Activated CD4-positive, alpha-beta T cell treated with anti-CD3 and anti-CD28 coated beads, Interleukin-2, amount 10 ng/mL, durations not matched to agents 7 days and 5 days (primary cell): ENCODE data around the gene CABP4. TPM values are rescaled to one million over a fixed set of nuclear protein-coding genes. Genes with fewer than 3 reads are reported as not detected.

Experiments
- CTCF ChIA-PET: fragments of 350-600 bp; sonication (Branson Sonifier 250); formaldehyde crosslinking; loops from one replicate; lab custom pipeline; 2021; ENCODE audit warnings: antibody characterized with exemption; lab: Charles Lee
- POLR2A ChIA-PET: fragments of 350-600 bp; sonication (Branson Sonifier 250); formaldehyde crosslinking; loops from one replicate; lab custom pipeline; 2021; ENCODE audit warnings: antibody characterized with exemption; lab: Charles Lee
- DNase-seq: peaks from one replicate; pipeline ENCODE4 v3.0.0-alpha.2; 2020
- H3K27ac Mint-ChIP-seq: one replicate; pipeline ENCODE4 v1.8.0; 2021; ENCODE audit warnings: mild to moderate bottlenecking, moderate library complexity, mixed read lengths
- H3K27me3 Mint-ChIP-seq: one replicate; pipeline ENCODE4 v1.8.0; 2021; ENCODE audit warnings: mixed read lengths
- H3K36me3 Mint-ChIP-seq: one replicate; pipeline ENCODE4 v1.8.0; 2021; ENCODE audit warnings: low read depth, mixed read lengths
- H3K4me1 Mint-ChIP-seq: one replicate; pipeline ENCODE4 v1.8.0; 2021; ENCODE audit warnings: mixed read lengths
- H3K4me3 Mint-ChIP-seq: one replicate; pipeline ENCODE4 v1.8.0; 2021; ENCODE audit warnings: mild to moderate bottlenecking, moderate library complexity, mixed read lengths
- H3K9me3 Mint-ChIP-seq: one replicate; pipeline ENCODE4 v1.8.0; 2021; ENCODE audit warnings: mixed read lengths
- total RNA-seq, 2 experiments: library from RNA; stranded (reverse); gene quantifications; one replicate each; pipeline ENCODE4 v1.2.3, GENCODE V29; 2021

Gene CABP4
- total RNA-seq, 2 experiments from 2014 or later = 1.3 to 2.6 TPM

DNA sequence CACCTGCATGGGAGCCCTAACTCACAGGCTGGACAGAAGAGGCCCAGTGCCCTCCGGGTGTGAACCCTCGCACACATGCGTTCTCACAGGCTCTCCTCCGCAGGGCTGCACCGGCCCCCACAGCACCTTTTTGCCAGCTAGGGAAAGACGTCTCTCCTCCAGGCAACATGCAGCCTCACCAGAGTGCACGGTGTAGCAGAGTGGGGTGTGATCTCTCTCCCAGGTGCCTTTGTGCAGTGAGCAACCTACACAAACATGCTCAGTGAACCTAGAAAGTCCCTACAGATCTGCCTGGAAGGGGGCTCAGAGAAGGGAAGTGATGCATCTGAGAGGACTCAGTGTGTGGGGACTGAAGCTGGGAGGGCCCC lies 43.4 kb upstream of the CABP4 start:
- H3K36me3 Mint-ChIP-seq = peaks cover 40% of the 10 kb centered on the region
- CTCF ChIA-PET = interaction anchor here (0.6 to 4.0 kb wide), 6 partner anchors 8 to 69 kb away, joined by 3 to 27 read pairs (median 4); partner anchors contain the start of genes PPP1CA and TBC1D10C

DNA sequence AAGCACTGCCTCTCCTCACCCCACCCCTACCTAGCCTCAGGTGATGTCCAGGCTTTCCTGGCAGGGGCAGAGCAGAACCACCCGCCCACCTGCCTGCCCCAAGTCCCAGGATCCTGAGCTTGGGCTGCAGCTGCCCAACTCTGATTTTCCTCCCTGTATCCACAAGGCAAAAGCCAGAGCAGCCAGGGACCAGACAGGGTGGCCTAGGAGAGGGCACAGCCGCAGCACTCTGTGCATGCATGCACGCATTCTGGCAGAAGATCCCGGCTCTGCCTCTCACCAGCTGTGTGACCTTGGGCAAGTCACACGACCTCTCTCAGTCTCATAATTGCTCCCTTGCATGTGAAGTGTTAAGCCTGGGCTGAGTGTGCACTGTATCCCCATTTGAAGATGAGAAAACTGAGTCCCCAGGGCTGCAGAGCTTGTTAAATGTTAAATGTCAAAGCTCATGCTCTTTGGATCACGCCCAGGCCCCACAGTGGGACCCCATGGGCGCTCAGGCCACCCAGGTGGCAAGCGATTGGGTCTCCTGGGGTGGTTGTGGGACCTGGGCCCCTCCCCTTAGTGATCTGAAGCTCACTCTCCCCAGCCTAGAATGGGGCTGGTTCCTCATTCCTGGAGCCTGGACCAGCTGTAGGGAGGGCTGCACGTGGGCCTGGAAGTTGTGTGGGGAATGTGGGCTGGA lies 42.5 kb upstream of the CABP4 start:
- Mint-ChIP-seq H3K27ac (peak overlapping the region; percentile 76), H3K27me3 (peaks cover 1% of the 10 kb centered on the region), H3K4me3 (no peak overlapping the region), H3K36me3 (peaks cover 34% of the 10 kb centered on the region), H3K4me1 (peaks cover 74% of the 10 kb centered on the region), H3K9me3 (no peaks in the 10 kb centered on the region)
- DNase-seq = no peak
- ChIA-PET POLR2A (no interaction called here), CTCF (interaction anchor here (0.8 to 4.0 kb wide), 5 partner anchors 9 to 61 kb away, joined by 3 to 27 read pairs (median 5); partner anchors contain the start of genes PPP1CA and TBC1D10C)

More for the DNA sequence above, 43.4 kb upstream of the CABP4 start:
- Mint-ChIP-seq H3K27ac (peak overlapping the region; percentile 6), H3K27me3 (peaks cover 1% of the 10 kb centered on the region), H3K4me1 (peaks cover 78% of the 10 kb centered on the region), H3K9me3 (no peaks in the 10 kb centered on the region), H3K4me3 (no peak overlapping the region)
- DNase-seq = no peak
- POLR2A ChIA-PET = interaction anchor here (1.2 kb wide), 1 partner anchor 8 kb away, joined by 5 read pairs; no protein-coding TSS in a partner anchor

DNA sequence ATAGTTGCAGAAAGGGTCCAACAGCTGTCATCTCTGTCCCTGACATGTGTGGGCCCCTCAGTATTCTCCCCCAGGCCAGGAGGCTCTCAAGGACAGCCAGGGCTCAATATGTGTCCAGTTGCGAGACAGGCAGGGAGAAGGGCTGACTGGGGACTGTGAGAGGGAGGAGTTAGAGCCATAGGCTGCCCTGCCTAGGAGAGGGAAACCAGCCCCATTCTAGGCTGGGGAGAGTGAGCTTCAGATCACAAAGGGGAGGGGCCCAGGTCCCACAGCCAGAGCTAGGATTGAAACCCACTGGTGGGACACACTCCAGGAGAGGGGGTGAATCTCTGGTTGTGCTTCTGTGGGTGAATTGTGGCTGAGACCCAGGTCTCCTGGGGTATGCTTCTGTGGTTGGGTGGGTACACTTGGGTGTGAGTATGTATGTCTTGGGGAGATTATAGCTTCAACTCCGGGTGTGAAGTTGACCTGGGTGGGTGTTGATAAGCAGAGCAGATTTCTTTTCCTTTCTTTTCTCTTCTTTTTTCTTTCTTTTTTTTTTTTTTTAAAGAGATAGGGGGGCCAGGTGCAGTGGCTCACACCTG lies 41.8 kb upstream of the CABP4 start:
- H3K36me3 Mint-ChIP-seq = peaks cover 27% of the 10 kb centered on the region
- H3K27me3 Mint-ChIP-seq = peaks cover 1% of the 10 kb centered on the region
- no peak overlapping the region for H3K4me3 Mint-ChIP-seq
- no peaks in the 10 kb centered on the region for H3K9me3 Mint-ChIP-seq
- H3K27ac Mint-ChIP-seq = peak overlapping the region; percentile 12
- no peak for DNase-seq
- POLR2A ChIA-PET = no interaction called here
- CTCF ChIA-PET = interaction anchor here (0.8 to 4.0 kb wide), 8 partner anchors 10 to 62 kb away, joined by 3 to 27 read pairs (median 6); partner anchors contain the start of genes PPP1CA and TBC1D10C
- H3K4me1 Mint-ChIP-seq = peaks cover 73% of the 10 kb centered on the region

DNA sequence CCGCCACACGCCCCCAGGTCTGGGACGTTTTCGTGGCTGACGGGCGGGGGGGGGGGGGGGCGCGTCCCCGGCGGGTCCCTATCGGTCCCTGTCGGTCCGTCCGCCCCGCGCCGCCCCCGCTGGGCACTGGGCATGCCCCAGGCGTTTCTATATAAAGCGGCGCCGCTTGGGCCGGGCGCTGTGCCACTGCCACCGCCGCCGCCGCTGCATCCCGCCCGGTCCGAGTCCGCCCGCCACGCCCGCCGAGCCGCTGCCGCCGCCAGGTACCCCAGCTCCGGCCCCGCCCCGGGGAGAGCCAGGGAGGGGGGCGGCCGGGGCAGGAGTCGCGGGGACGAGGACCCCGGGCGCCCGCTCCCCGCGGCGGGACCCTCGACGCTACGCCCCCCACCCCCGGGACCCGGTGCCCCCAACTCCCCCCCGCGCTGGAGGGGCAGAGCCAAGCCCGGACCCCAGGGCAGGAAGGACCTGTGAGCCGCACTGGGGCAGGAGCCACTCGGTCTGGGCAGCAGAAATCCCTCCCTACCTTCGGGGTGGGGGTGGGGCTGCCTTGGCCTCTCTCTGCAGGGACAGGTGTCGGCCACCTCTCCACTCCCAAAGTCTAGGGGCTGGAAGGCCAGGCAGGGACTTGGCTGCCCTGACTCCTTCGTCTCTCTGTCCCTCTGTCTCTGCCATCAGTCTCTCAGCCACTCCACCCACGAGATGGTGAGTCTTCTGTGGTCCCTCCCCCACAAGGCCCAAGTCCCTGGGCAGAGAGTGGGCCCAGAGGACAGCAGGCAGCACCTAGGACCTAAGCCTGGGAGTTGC lies 39.5 kb upstream of the CABP4 start, which contains the start of gene CARNS1:
Gene CARNS1 (plus strand): TSS at position 178 of the 804 bp plus-strand sequence. CDS start 522 bp downstream, at position 700.
- Mint-ChIP-seq H3K27ac (peak within 1 kb of the TSS; percentile 87), H3K36me3 (peaks cover 9% of the 10 kb centered on the region), H3K27me3 (peaks cover 1% of the 10 kb centered on the region), H3K4me3 (peak within 1 kb of the TSS; percentile 45), H3K4me1 (peaks cover 67% of the 10 kb centered on the region), H3K9me3 (no peaks in the 10 kb centered on the region)
- DNase-seq = no peak
- CTCF ChIA-PET = interaction anchor here (0.6 to 4.0 kb wide), 3 partner anchors 12 to 40 kb away, joined by 3 to 27 read pairs (median 3); partner anchors contain the start of genes PPP1CA and TBC1D10C
- POLR2A ChIA-PET = no interaction called here

DNA sequence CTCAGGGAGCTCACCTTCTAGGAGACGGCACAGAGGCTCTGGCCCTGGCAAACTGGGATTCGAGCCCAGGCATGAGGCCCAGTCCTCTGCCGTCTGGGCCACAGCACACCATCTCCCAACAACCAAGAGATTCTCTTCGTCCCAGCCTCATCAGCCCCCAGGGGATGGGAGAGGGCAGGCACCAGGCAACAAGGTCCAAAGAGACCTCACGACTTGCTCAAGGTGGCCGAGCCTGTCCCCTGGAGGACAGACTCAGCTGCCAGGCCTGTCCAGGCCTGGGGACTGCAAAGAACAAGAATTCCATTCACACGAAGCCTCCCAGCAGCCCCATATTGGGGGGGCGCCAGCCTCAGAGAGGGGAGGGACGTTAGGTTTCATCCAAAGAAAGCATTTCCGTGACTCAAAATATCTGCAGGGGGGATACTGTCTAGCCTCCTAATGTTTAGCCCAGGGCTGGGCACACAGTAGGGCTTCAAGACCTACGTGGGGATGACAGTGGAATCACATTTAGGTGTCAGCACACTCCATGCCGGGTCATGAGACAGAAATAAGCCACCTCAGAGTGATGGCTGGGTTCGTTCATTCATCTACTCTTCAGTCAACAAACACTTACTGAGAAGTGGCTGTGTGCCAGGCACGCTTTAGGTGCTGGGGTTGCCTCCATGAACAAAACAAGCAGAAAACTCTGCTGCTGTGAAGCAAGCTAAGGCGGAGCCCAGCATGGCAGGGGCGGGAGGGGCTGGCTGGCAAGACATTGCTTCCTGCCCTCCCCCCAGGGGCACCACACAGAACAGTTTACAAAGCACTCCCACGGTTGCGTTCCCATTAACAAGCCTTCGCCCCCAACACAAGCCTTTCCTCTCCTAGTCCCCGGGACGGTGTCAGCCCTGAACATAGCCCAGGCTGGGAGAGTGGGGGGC lies 38.5 kb upstream of the CABP4 start:
- ChIA-PET POLR2A (no interaction called here), CTCF (interaction anchor here (0.6 to 4.0 kb wide), 5 partner anchors 8 to 58 kb away, joined by 3 to 27 read pairs (median 5); partner anchors contain the start of genes PTPRCAP and TBC1D10C)
- peaks cover 62% of the 10 kb centered on the region for H3K4me1 Mint-ChIP-seq
- peak overlapping the region; percentile 87 for H3K27ac Mint-ChIP-seq
- H3K36me3 Mint-ChIP-seq = peaks cover 3% of the 10 kb centered on the region
- peak overlapping the region; percentile 60 for H3K4me3 Mint-ChIP-seq
- H3K27me3 Mint-ChIP-seq = peaks cover 1% of the 10 kb centered on the region
- H3K9me3 Mint-ChIP-seq = no peaks in the 10 kb centered on the region
- DNase-seq = peak; percentile 71

DNA sequence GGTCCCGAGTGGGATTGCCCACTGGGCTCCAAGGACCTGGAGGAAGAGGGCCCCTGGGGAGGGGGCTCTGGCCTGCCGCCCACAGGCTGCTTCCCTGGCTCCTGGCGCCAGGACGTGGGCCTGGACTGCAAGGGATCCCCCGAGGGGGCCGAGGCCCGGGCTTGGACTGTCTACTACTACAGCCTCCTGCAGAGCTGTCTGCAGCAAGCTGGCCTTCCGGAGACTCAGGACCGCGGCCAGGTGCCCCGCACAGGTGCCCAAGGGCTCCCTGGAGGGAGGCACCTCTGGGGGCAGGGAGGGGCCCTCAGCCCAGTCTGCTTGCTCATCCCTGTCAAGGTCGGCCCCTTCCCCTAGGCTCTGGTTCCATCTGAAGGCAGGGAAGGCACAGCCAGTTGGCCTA lies 37.7 kb upstream of the CABP4 start:
- ChIA-PET POLR2A (no interaction called here), CTCF (interaction anchor here (1.2 to 4.0 kb wide), 7 partner anchors 9 to 57 kb away, joined by 3 to 27 read pairs (median 5); partner anchors contain the start of genes PPP1CA, PTPRCAP, RAD9A and TBC1D10C)
- peaks cover 3% of the 10 kb centered on the region for H3K36me3 Mint-ChIP-seq
- H3K4me3 Mint-ChIP-seq = no peak overlapping the region
- H3K9me3 Mint-ChIP-seq = no peaks in the 10 kb centered on the region
- no peak for DNase-seq
- H3K27me3 Mint-ChIP-seq = peaks cover 1% of the 10 kb centered on the region
- H3K4me1 Mint-ChIP-seq = peaks cover 54% of the 10 kb centered on the region
- no peak overlapping the region for H3K27ac Mint-ChIP-seq

DNA sequence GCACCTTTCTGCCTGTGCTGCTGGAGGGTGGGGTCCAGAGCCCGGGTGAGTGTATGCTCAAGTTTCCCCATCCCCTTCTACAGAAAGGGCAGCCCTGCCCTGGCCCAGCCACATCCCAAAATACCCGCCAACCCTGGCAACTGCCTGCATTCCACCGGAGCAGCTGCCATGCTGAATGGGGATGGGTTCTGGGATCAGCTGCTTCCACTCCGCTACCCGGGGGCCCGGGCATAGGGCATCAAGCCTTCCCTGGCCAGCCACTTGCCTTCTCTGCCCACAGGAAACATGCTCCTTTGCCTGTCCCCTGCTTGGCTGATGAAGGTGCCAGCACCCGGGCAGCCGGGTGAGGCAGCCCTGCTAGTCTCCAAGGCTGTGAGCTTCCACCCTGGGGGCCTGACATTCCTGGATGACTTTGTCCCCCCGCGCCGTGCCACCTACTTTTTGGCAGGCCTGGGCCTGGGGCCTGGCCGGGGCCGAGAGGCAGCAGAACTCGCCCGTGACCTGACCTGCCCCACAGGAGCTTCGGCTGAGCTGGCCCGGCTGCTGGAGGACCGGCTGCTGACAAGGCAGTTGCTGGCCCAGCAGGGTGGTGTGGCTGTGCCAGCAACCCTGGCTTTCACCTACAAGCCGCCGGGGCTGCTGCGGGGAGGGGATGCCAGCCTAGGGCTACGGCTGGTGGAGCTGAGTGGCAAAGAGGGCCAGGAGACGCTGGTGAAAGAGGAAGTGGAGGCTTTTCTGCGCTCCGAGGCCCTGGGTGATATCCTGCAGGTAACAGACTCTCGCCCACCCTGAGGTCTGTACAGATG lies 36.5 kb upstream of the CABP4 start:
- Mint-ChIP-seq H3K27ac (peak overlapping the region; percentile 75), H3K27me3 (peaks cover 1% of the 10 kb centered on the region), H3K36me3 (peaks cover 3% of the 10 kb centered on the region), H3K9me3 (no peaks in the 10 kb centered on the region), H3K4me3 (peak overlapping the region; percentile 74), H3K4me1 (peaks cover 50% of the 10 kb centered on the region)
- no peak for DNase-seq
- ChIA-PET POLR2A (no interaction called here), CTCF (interaction anchor here (0.8 to 4.0 kb wide), 14 partner anchors 10 to 73 kb away, joined by 3 to 27 read pairs (median 4); partner anchors contain the start of genes PPP1CA, PTPRCAP, RAD9A and RPS6KB2)

DNA sequence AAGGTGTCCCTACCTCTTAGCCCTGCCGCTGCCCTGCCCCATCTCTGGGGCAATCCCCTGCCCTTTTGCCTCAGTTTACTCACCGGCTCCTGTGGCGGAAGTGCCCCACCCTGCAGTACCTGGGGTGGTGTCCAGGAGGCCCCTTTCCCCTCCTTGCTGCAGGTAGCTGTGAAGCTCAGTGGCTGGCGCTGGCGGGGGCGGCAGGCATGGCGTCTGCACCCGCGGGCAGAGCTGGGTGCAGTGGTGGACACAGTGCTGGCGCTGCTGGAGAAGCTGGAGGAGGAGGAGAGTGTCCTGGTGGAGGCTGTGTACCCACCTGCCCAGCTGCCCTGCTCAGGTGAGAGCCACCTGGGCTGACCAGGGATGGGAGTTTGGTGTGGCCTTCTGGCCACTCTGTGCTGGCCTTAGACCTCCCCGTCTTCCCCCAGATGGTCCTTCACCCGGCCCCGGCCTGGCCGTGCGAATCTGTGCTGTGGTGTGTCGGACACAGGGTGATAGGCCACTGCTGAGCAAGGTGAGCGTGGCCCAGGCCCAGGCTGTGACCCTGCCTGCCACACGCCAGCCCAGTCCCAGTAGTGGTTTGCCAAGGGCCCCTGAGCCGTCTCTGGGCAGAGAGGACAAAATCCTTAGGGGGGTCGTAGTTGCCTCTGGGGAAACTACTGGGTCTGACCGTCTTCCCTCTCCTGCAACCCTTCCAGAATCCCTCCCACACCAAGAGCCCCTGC lies 35.7 kb upstream of the CABP4 start:
- H3K27me3 Mint-ChIP-seq = peaks cover 1% of the 10 kb centered on the region
- ChIA-PET CTCF (interaction anchor here (0.6 to 4.0 kb wide), 13 partner anchors 9 to 826 kb away, joined by 3 to 27 read pairs (median 4); partner anchors contain the start of genes CCDC87, CCS, PPP1CA and PTPRCAP), POLR2A (interaction anchor here (0.8 to 1.3 kb wide), 3 partner anchors 8 to 18 kb away, joined by 4 to 7 read pairs (median 5); partner anchors contain the start of gene PTPRCAP)
- DNase-seq = no peak
- H3K4me3 Mint-ChIP-seq = peak overlapping the region; percentile 74
- peaks cover 3% of the 10 kb centered on the region for H3K36me3 Mint-ChIP-seq
- peak overlapping the region; percentile 75 for H3K27ac Mint-ChIP-seq
- peaks cover 52% of the 10 kb centered on the region for H3K4me1 Mint-ChIP-seq
- no peaks in the 10 kb centered on the region for H3K9me3 Mint-ChIP-seq

DNA sequence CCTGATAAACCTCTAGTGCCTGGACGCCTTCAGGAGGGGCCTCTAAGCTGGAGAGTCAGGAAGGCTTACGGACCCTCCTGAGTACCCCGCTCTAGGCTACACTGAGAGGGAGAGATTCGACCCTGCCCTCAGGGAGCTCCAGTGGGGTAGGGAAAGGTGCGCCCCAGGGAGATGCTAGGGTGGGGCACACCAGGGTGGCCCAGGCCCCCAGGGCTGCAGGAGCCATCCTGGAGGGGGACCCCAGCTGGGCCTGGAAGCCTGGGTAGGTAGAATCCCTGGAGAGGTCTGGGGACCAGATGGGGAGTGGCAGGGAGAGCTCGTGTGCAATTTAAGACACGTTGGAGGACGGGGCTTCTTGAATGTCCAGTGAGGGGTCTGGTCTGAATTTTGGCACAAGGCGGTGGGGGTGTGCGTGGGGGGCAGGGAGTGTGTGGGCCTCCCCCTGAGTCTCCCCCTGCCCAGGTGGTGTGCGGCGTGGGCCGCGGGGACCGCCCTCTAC lies 35.0 kb upstream of the CABP4 start:
- POLR2A ChIA-PET = interaction anchor here (0.8 to 1.3 kb wide), 3 partner anchors 9 to 17 kb away, joined by 4 to 7 read pairs (median 5); partner anchors contain the start of gene PTPRCAP
- CTCF ChIA-PET = interaction anchor here (0.6 to 4.0 kb wide), 7 partner anchors 13 to 827 kb away, joined by 3 to 27 read pairs (median 5); partner anchors contain the start of genes CCDC87, CCS, PTPRCAP and TBC1D10C
- H3K4me1 Mint-ChIP-seq = peaks cover 57% of the 10 kb centered on the region
- H3K9me3 Mint-ChIP-seq = no peaks in the 10 kb centered on the region
- peak overlapping the region; percentile 74 for H3K4me3 Mint-ChIP-seq
- no peak for DNase-seq
- peaks cover 3% of the 10 kb centered on the region for H3K36me3 Mint-ChIP-seq
- peaks cover under 1% of the 10 kb centered on the region for H3K27me3 Mint-ChIP-seq
- H3K27ac Mint-ChIP-seq = peak overlapping the region; percentile 46
